Measurements from ENCODE around the gene UBASH3B.

The UBASH3B gene

GRCh38 chr11:122664188-122664587 is 8.7 kb downstream of the UBASH3B start:
- Histone ChIP-seq H3K4me3 (replicated peaks; ENCODE audit: low read depth, low read length) (no peak overlapping the region), H3K27me3 (replicated peaks; ENCODE audit: control insufficient read depth, insufficient read depth, low read length) (peaks cover 6% of the 10 kb centered on the region), H3K36me3 (ENCODE audit: control insufficient read depth, insufficient read depth, low read length) (no peaks in the 10 kb centered on the region)
- DNase-seq (ENCODE audit: extremely low read depth, insufficient read length) = no peak
- TF ChIP-seq CTCF (IDR thresholded peaks at IDR 0.05; ENCODE audit: insufficient read depth, low read length, poor library complexity, severe bottlenecking) = no peak

GRCh38 chr11:122665861-122666260 is 10.3 kb downstream of the UBASH3B start:
- Histone ChIP-seq H3K27me3 (replicated peaks; ENCODE audit: control insufficient read depth, insufficient read depth, low read length) (peaks cover 2% of the 10 kb centered on the region), H3K36me3 (ENCODE audit: control insufficient read depth, insufficient read depth, low read length) (no peaks in the 10 kb centered on the region), H3K4me3 (replicated peaks; ENCODE audit: low read depth, low read length) (no peak overlapping the region)
- no peak for DNase-seq (ENCODE audit: extremely low read depth, insufficient read length)
- no peak for TF ChIP-seq CTCF (IDR thresholded peaks at IDR 0.05; ENCODE audit: insufficient read depth, low read length, poor library complexity, severe bottlenecking)

- no peaks in the 10 kb centered on the region for H3K36me3 ChIP-seq (ENCODE audit: control insufficient read depth, insufficient read depth, low read length)
- no peak overlapping the region for H3K4me3 ChIP-seq (replicated peaks; ENCODE audit: low read depth, low read length)
- no peak for TF ChIP-seq CTCF (IDR thresholded peaks at IDR 0.05; ENCODE audit: insufficient read depth, low read length, poor library complexity, severe bottlenecking)
- no peaks in the 10 kb centered on the region; the same call in none of the 2 replicates for H3K27me3 ChIP-seq (replicated peaks; ENCODE audit: control insufficient read depth, insufficient read depth, low read length)
- no peak for DNase-seq (ENCODE audit: extremely low read depth, insufficient read length)
Observed at GRCh38 chr11:122666743-122667142, 11.2 kb downstream of the UBASH3B start.

- peak; percentile 31 for DNase-seq (ENCODE audit: extremely low read depth, insufficient read length)
- no peaks in the 10 kb centered on the region for H3K36me3 ChIP-seq (ENCODE audit: control insufficient read depth, insufficient read depth, low read length)
- H3K4me3 ChIP-seq (replicated peaks; ENCODE audit: low read depth, low read length) = no peak overlapping the region
- H3K27me3 ChIP-seq (replicated peaks; ENCODE audit: control insufficient read depth, insufficient read depth, low read length) = no peaks in the 10 kb centered on the region; the same call in none of the 2 replicates
- TF ChIP-seq CTCF (IDR thresholded peaks at IDR 0.05; ENCODE audit: insufficient read depth, low read length, poor library complexity, severe bottlenecking) = no peak
Observed at GRCh38 chr11:122668562-122669090, 13.1 kb downstream of the UBASH3B start.

- no peak for TF ChIP-seq CTCF (IDR thresholded peaks at IDR 0.05; ENCODE audit: insufficient read depth, low read length, poor library complexity, severe bottlenecking)
- H3K36me3 ChIP-seq (ENCODE audit: control insufficient read depth, insufficient read depth, low read length) = no peaks in the 10 kb centered on the region
- DNase-seq (ENCODE audit: extremely low read depth, insufficient read length) = no peak
- H3K4me3 ChIP-seq (replicated peaks; ENCODE audit: low read depth, low read length) = no peak overlapping the region
- no peaks in the 10 kb centered on the region; the same call in none of the 2 replicates for H3K27me3 ChIP-seq (replicated peaks; ENCODE audit: control insufficient read depth, insufficient read depth, low read length)
Observed at GRCh38 chr11:122670131-122670530, 14.6 kb downstream of the UBASH3B start.

- Histone ChIP-seq H3K27me3 (replicated peaks; ENCODE audit: control insufficient read depth, insufficient read depth, low read length) (no peaks in the 10 kb centered on the region; the same call in 1 of the 2 replicates), H3K36me3 (ENCODE audit: control insufficient read depth, insufficient read depth, low read length) (no peaks in the 10 kb centered on the region), H3K4me3 (replicated peaks; ENCODE audit: low read depth, low read length) (no peak overlapping the region)
- TF ChIP-seq CTCF (IDR thresholded peaks at IDR 0.05; ENCODE audit: insufficient read depth, low read length, poor library complexity, severe bottlenecking) = no peak
- no peak for DNase-seq (ENCODE audit: extremely low read depth, insufficient read length)
Observed at GRCh38 chr11:122671400-122671891, 15.9 kb downstream of the UBASH3B start.

All from GM06990 (cell line).